Lower leg skin (tissue), 4 donors: Measurements from ENCODE around the gene JMY. TPM values are rescaled to one million over a fixed set of nuclear protein-coding genes. Genes with fewer than 3 reads are reported as not detected.

ENCODE experiments used
- DNase-seq, 2 donors: peaks; one replicate each; pipeline ENCODE4 v3.0.0-alpha.2; 2019; ENCODE audit warnings: low spot score in 2 of 2
- H3K4me3 ChIP-seq: fragments of 200-600 bp; sonication (generic); 2 replicates; pipeline ENCODE4 v1.5.1; 2017; ENCODE audit warnings: mild to moderate bottlenecking, low read depth; ENCODE audit not compliant: poor library complexity, severe bottlenecking
- CTCF ChIP-seq, 3 donors: fragments of 450-650 bp; IDR thresholded peaks; one replicate each; pipeline ENCODE4 v1.5.1; 2016; ENCODE audit warnings: antibody characterized with exemption in 3 of 3, mild to moderate bottlenecking in 3 of 3, moderate library complexity in 2 of 3
- POLR2A ChIP-seq, 2 donors: fragments of 450-650 bp; IDR thresholded peaks; one replicate each; pipeline ENCODE4 v1.6.1; 2016 to 2017; ENCODE audit warnings: antibody characterized with exemption in 2 of 2, mild to moderate bottlenecking in 1 of 2, moderate library complexity in 1 of 2
- WGBS, 2 donors: methylation state at CpG; one replicate each; pipeline ENCODE4 v1.1.5; 2018; 5-methylcytosine and 5-hydroxymethylcytosine counted together
- intact Hi-C: fragments of 100-400 bp; cut with DNase I; formaldehyde crosslinking; loops from one replicate; pipeline ENCODE4 v1.15.0; 2023; ENCODE audit warnings: low total_unique reads
- total RNA-seq, 4 donors: library from RNA; depleted of rRNA; stranded (reverse); fragments of >200 nt; gene quantifications; one replicate each; pipeline ENCODE4 v1.1.0, GENCODE V29; 2016

Gene JMY
- total RNA-seq, 4 donors from 2014 or later, result 25.6 to 38.8 (median 30.5) TPM

DNA sequence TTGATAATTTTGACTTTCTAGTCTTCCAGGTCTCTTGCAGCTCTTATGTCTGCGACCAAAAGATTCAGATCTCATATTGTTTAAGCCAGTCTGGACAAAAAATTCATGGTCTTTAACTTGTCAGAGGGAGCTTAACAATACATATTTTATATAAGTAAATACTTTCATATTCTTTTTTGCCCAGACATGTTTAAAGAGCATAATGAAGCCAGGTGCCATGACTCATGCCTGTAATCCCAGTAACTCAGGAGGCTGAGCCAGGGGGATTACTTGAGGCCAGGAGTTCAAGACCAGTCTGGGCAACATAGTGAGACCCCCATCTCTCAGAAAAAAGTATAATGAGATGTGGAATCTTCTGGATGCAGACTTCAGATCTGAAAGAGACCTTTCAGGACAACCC lies 69.8 kb downstream of the JMY start:
- TF ChIP-seq CTCF (IDR thresholded peaks at IDR 0.05), result no peak
- no peak for TF ChIP-seq POLR2A (IDR thresholded peaks at IDR 0.05)
- WGBS, 2 donors, result 52 to 60% methylated on average over 1 of the region's 1 CpG
- H3K4me3 ChIP-seq, result no peak overlapping the region
- intact Hi-C loops, result no loop called here
- DNase-seq, result no peak

- no peak for DNase-seq
- no peak overlapping the region for H3K4me3 ChIP-seq
- TF ChIP-seq POLR2A (IDR thresholded peaks at IDR 0.05) (no peak), CTCF (IDR thresholded peaks at IDR 0.05) (no peak)
- intact Hi-C loops, result no loop called here
- WGBS, 2 donors, result 92 to 97% methylated on average over 3 of the region's 3 CpGs
Observed at GRCh38 chr5:79318935-79319614, 83.1 kb downstream of the JMY start.

GRCh38 chr5:79329453-79329852 lies 93.5 kb downstream of the JMY start:
- H3K4me3 ChIP-seq, result no peak overlapping the region
- no peak for DNase-seq
- TF ChIP-seq POLR2A (IDR thresholded peaks at IDR 0.05) (no peak), CTCF (IDR thresholded peaks at IDR 0.05) (no peak)
- WGBS, 2 donors, result 75 to 83% methylated on average over 4 of the region's 4 CpGs
- intact Hi-C loops, result no loop called here

DNA sequence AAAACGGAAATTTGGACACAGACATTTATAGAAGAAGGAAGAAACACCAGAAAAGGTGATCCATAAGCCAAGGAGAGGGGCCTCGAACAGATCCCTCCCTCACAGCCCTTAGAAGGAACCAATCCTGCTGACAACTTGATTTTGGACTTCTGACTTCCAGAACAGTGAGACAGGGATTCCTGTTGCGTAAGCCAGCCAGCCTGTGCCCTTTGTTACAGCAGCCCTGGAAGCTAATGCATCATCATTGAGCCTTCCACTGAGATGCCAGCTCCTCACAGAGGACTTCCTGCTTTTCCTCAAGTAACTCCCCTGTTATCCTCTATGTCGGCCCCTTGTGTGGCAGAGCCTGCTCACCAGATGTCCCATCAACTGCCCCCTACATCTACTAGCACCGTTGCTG lies 94.1 kb downstream of the JMY start:
- intact Hi-C loops, result no loop called here
- WGBS, 2 donors, result 77% methylated on average over 5 of the region's 5 CpGs
- no peak overlapping the region for H3K4me3 ChIP-seq
- no peak for DNase-seq
- TF ChIP-seq CTCF (IDR thresholded peaks at IDR 0.05) (no peak), POLR2A (IDR thresholded peaks at IDR 0.05) (no peak)

- WGBS, 2 donors, result 81 to 84% methylated on average over 10 of the region's 10 CpGs
- DNase-seq, result no peak
- intact Hi-C loops, result no loop called here
- no peak overlapping the region for H3K4me3 ChIP-seq
- TF ChIP-seq POLR2A (IDR thresholded peaks at IDR 0.05), result no peak
- no peak for TF ChIP-seq CTCF (IDR thresholded peaks at IDR 0.05)
Observed at GRCh38 chr5:79333852-79334557, 98.1 kb downstream of the JMY start.
